KMS-11 (cell line): ENCODE results near the gene PHACTR1.

Experiments used
- H2AFZ ChIP-seq: fragments of 200-600 bp; sonication (generic); 2 replicates; pipeline ENCODE4 v1.6.1; 2016; ENCODE audit warnings: antibody characterized with exemption, mixed run types, low read depth
- H3K27ac ChIP-seq: fragments of 200-600 bp; sonication (generic); 2 replicates; pipeline ENCODE4 v1.6.1; 2016; ENCODE audit warnings: mild to moderate bottlenecking, mixed run types
- H3K27me3 ChIP-seq: fragments of 200-600 bp; sonication (generic); 2 replicates; pipeline ENCODE4 v1.6.1; 2017; ENCODE audit warnings: mild to moderate bottlenecking, low read depth, mixed run types, moderate library complexity; ENCODE audit not compliant: insufficient read depth
- H3K36me3 ChIP-seq: fragments of 200-600 bp; sonication (generic); 2 replicates; pipeline ENCODE4 v1.6.1; 2017; ENCODE audit warnings: mild to moderate bottlenecking, mixed run types; ENCODE audit not compliant: insufficient read depth
- H3K4me1 ChIP-seq: fragments of 200-600 bp; sonication (generic); 2 replicates; pipeline ENCODE4 v1.6.1; 2016; ENCODE audit warnings: mild to moderate bottlenecking, low read depth, mixed run types; ENCODE audit not compliant: poor library complexity, severe bottlenecking
- H3K4me2 ChIP-seq: fragments of 200-600 bp; sonication (generic); 2 replicates; pipeline ENCODE4 v1.7.0; 2016; ENCODE audit warnings: mild to moderate bottlenecking, mixed run types
- H3K4me3 ChIP-seq: fragments of 200-600 bp; sonication (generic); IDR thresholded peaks from 2 replicates; pipeline ENCODE4 v1.6.1; 2017; ENCODE audit warnings: low read depth, low read length, mixed read lengths; ENCODE audit not compliant: insufficient read depth
- H3K79me2 ChIP-seq: fragments of 200-600 bp; sonication (generic); 2 replicates; pipeline ENCODE4 v1.6.1; 2016; ENCODE audit warnings: low read depth, mixed run types; ENCODE audit not compliant: insufficient read depth
- H3K9ac ChIP-seq: fragments of 200-600 bp; sonication (generic); 2 replicates; pipeline ENCODE4 v1.6.1; 2016; ENCODE audit warnings: mild to moderate bottlenecking, mixed run types
- H4K20me1 ChIP-seq: fragments of 200-600 bp; sonication (generic); 2 replicates; pipeline ENCODE4 v1.6.1; 2016; ENCODE audit warnings: mild to moderate bottlenecking, mixed run types; ENCODE audit not compliant: insufficient read depth
- CTCF ChIP-seq: fragments of 200-600 bp; sonication (generic); conservative IDR thresholded peaks from 2 replicates; pipeline ENCODE4 v1.6.1; 2017; ENCODE audit warnings: low read depth, mild to moderate bottlenecking, antibody characterized with exemption, low read length, moderate library complexity, mixed read lengths

Gene PHACTR1

GRCh38 chr6:12848964-12849808 lies 132.6 kb downstream of the PHACTR1 start:
- no peaks in the 10 kb centered on the region for H3K4me1 ChIP-seq
- no peak overlapping the region for H3K9ac ChIP-seq
- no peak overlapping the region for H3K27ac ChIP-seq
- no peak overlapping the region for H2AFZ ChIP-seq
- TF ChIP-seq CTCF, result no peak
- no peak overlapping the region for H3K4me2 ChIP-seq
- H3K79me2 ChIP-seq, result no peaks in the 10 kb centered on the region
- no peaks in the 10 kb centered on the region for H3K36me3 ChIP-seq
- no peak overlapping the region for H3K4me3 ChIP-seq
- no peaks in the 10 kb centered on the region for H3K27me3 ChIP-seq
- H4K20me1 ChIP-seq, result no peaks in the 10 kb centered on the region

- no peak for TF ChIP-seq CTCF
Observed at GRCh38 chr6:12849809-12850198, 133.2 kb downstream of the PHACTR1 start.

DNA sequence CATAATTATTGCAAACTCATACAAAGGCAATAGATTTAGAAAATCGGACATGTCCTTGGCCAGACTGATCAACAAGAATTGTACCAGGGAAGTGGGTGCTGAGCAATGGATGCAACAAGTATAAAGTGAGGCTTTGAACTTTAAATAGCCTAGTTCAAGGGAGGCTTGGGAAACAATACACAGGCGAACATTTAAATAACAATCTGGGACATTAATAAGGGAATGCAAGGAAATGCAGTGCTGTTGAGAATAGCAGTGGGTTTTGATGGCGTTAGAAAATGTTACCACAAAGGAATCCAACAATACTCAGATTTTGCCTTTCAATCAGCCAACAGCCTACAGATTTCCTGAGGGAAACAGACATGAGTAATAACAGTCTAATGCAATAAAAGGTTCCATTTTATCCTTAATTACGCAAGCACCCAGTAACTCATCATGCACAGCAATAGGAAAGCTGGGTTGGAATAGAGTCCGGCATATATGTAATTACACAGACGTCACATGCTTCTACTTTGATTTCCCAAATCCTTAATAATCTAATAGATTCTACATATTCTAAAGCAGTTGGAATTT lies 134.6 kb downstream of the PHACTR1 start:
- Histone ChIP-seq H3K4me2 (no peak overlapping the region), H3K4me1 (no peaks in the 10 kb centered on the region), H3K79me2 (no peaks in the 10 kb centered on the region), H4K20me1 (no peaks in the 10 kb centered on the region), H3K27me3 (no peaks in the 10 kb centered on the region), H2AFZ (no peak overlapping the region), H3K36me3 (no peaks in the 10 kb centered on the region), H3K9ac (no peak overlapping the region), H3K4me3 (no peak overlapping the region), H3K27ac (no peak overlapping the region)
- TF ChIP-seq CTCF, result no peak

More at GRCh38 chr6:12849809-12850198, 133.2 kb downstream of the PHACTR1 start:
- no peaks in the 10 kb centered on the region for H3K27me3 ChIP-seq
- no peaks in the 10 kb centered on the region for H3K4me1 ChIP-seq
- H3K36me3 ChIP-seq, result no peaks in the 10 kb centered on the region
- H3K79me2 ChIP-seq, result no peaks in the 10 kb centered on the region
- no peak overlapping the region for H3K4me3 ChIP-seq
- H3K27ac ChIP-seq, result no peak overlapping the region
- H4K20me1 ChIP-seq, result no peaks in the 10 kb centered on the region
- H2AFZ ChIP-seq, result no peak overlapping the region
- no peak overlapping the region for H3K9ac ChIP-seq
- no peak overlapping the region for H3K4me2 ChIP-seq

DNA sequence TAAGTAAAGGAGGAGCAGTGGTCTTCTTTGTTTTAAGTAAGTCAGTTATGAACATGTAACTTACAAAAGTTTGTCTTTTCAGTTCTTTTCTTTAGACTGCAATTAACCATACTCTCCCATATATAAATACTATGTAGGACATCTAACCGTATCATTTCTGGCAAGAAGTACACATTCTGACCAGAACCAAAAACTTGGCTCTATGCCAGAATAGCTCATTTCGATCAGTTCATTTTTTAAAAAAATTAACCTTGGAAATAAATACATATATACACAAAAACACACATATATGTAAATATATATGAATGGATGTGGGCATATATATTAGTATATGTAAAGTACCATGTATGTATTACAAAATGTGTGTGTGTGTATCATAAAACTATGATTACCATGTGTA lies 145.0 kb downstream of the PHACTR1 start:
- Histone ChIP-seq H3K36me3 (no peaks in the 10 kb centered on the region), H3K4me3 (no peak overlapping the region), H3K9ac (no peak overlapping the region), H3K79me2 (no peaks in the 10 kb centered on the region), H3K27ac (no peak overlapping the region), H3K4me2 (no peak overlapping the region), H4K20me1 (no peaks in the 10 kb centered on the region), H3K27me3 (no peaks in the 10 kb centered on the region), H2AFZ (no peak overlapping the region), H3K4me1 (no peaks in the 10 kb centered on the region)
- no peak for TF ChIP-seq CTCF
